Stimulated activated CD4-positive, alpha-beta T cell treated with anti-CD3 and anti-CD28 coated beads, Interleukin-2, amount 100 ng/mL, for 4 hours (primary cell): ENCODE data around the gene PHACTR4.
"Not testable (repeated sequence)": the region's sequence is repeated elsewhere in the genome, so short reads cannot be mapped to it uniquely, and the experiment has no call there.

Source experiments
- DNase-seq: peaks from one replicate; pipeline ENCODE4 v3.0.0-alpha.2; 2020; ENCODE audit warnings: low read depth

Gene PHACTR4

GRCh38 chr1:28503117-28503516 is 133.6 kb downstream of the PHACTR4 start:
- DNase-seq: no peak

- peak; percentile 93 for DNase-seq
Measured at GRCh38 chr1:28505406-28506187, 136.1 kb downstream of the PHACTR4 start, which contains the start of gene RCC1. RCC1 (plus strand) TSS chr1:28506043; CDS start chr1:28529867, 23,824 bp downstream.

DNA sequence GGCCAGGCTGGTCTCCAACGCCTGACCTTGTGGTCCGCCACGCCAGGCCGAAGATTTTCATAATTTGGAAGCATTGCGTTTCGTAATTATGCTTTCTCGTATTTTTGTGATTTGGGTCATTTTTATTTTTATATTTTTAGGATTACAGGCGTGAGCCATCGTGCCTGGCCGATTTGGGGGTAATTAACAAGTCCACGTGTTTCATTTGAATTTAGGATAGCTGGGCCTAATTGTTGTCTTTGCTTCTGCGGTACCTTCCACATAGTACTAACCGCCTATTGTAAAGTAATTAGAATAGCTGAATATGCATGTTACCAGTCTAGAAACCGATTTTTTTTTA is 137.3 kb downstream of the PHACTR4 start:
- no peak for DNase-seq

GRCh38 chr1:28507247-28507645 is 137.7 kb downstream of the PHACTR4 start:
- DNase-seq: no peak

DNA sequence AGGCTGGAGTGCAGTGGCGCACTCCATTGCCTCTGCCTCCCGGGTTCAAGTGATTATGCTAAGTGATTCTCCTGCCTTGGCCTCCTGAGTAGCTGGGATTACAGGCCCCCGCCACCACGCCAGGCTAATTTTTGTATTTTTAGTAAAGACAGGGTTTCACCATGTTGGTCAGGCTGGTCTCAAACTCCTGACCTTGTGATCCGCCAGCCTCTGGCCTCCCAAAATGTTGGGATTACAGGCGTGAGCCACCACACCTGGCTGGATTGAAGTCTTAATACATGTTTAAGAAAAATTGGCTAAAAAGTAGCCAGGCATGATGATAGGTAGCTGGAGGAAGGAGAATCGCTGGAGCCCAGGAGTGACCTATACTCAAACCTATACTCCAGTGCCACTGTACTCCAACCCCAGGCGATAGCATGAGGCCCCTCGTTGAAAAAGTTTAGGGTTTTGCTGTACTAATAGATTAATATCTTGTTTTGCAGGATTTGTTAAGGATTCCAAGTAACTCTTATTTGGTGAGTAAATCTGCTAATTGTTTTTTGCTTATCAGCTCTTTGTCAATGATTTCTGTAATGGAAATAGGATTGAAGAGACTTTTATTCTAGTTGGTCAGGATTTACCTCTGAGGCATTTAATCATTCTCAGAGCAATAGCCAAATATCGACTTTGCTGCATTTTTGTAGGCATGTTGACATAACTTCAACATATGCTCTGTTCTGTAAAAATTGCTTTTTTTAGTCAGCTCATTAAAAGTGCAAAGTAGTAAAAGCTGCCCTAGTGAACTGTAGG is 138.3 kb downstream of the PHACTR4 start:
- DNase-seq: no peak

GRCh38 chr1:28508435-28508754 is 138.9 kb downstream of the PHACTR4 start:
- no peak for DNase-seq

- DNase-seq: no peak
Measured at GRCh38 chr1:28509705-28510272, 140.2 kb downstream of the PHACTR4 start.

- DNase-seq: no peak
Measured at GRCh38 chr1:28510273-28510969, 140.9 kb downstream of the PHACTR4 start.

- no peak for DNase-seq
Measured at GRCh38 chr1:28510970-28511440, 141.5 kb downstream of the PHACTR4 start.

DNA sequence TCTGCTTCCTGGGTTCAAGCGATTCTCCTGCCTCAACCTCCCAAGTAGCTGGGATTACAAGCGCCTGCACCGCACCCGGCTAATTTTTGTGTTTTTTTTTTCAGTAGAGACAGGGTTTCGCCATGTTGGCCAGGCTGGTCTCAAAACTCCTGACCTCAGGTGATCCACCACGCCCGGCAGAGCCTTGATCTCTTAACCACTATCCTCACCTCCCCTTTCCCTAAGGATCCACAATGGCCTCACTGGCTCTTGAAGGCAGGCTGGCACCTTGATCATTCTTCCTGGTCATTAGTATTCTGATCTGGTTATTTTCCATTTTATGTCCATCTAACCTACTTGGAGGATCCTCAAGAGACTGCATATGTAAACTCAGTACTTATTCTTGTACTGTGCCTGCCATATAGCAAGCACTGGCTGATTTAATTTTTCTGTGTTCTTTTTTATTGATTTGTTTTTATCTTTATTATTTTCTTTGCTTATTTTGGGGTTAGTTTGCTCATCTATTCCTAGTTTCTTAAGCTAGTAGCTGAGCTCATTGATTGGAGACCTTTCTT is 142.6 kb downstream of the PHACTR4 start:
- DNase-seq: no peak

DNA sequence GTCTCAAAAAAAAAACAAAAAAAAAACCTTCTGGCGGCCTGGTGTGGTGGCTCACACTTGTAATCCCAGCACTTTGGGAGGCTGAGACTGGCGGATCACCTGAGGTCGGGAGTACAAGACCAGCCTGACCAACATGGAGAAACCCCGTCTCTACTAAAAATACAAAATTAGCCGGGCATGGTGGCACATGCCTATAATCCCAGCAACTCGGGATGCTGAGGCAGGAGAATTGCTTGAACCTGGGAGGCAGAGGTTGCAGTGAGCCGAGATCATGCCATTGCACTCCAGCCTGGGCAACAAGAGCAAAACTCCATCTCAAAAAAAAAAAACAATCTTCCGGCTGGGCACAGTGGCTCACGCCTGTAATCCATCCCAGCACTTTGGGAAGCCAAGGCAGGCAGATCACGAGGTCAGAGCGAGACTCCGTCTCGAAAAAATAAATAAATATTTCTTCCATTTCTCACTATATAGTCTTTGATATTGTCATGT is 144.9 kb downstream of the PHACTR4 start:
- not testable (repeated sequence) for DNase-seq

DNA sequence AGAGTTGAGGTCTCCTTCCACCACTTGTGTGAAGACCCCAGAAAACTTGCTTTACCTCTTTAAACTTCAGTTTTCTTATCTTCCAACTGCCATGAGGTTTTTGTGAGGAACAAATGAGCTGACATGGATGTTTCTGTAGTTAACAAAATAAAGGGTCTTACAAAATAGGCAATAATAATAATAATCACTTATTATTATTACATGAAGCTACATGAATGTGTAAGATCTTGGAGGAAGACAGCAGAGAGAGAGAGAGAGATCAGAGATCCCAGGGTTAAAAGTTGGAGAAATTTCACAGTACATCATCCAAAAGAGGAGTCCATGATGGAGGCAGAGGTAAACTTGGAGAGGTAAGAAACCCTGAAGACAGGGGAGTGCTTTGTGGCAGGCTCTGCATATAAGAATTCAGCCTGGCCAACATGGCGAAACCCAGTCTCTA is 147.0 kb downstream of the PHACTR4 start:
- no peak for DNase-seq

DNA sequence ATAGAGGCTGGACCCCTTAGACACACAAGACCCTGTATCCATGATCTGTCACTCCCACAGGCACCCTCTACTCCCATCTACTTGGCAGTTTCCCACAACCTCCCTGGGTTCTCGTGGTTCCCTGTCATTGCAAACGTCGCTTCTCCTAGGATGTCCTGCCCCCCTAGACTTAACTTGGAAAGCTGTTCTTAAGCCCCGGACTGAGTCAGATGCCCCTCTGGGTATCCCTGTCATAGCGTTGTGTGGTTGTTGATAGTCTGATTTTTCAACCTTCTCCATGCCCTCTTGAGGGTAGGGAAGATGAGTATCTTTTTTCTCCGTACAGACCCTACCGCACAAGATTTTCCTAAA is 148.1 kb downstream of the PHACTR4 start:
- no peak for DNase-seq

GRCh38 chr1:28518000-28518744 is 148.6 kb downstream of the PHACTR4 start:
- DNase-seq: peak; percentile 83

- no peak for DNase-seq
Measured at GRCh38 chr1:28518745-28519341, 149.3 kb downstream of the PHACTR4 start.

DNA sequence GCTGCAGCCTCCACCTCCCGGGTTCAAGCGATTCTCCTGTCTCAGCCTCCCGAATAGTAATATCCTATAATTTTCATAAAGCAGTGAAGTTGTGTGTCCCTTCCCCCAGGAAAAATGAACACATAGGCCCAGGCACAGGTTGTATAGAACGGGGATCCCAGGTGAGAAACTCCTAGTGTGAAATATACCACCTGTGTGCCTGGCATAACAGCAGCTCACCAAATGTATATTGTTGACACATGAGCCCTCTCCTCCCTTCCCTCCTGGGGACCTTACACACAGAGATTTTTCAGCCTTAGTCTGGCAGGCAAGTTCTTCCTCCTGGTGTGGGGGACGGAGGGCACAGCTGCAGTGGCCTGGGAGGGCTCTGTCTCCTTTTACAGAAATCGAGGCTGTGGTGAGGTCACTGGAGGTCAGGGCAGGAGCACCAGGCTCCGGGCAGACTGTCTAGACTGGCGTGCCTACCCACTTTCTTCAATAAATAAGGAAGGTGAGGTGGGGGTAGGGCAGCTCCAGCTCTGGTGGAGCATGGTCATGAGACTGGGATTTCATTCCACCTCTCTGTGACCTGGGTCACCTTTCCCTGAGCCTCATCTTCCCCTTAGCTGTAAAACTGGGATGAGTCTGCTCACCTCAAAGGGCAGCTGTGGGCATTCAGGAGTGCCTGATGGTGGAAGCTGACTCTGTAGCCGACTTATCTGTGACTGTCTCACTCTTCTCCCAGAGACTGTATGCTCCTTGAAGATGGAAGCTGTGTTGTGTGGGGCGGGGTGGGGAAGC is 150.6 kb downstream of the PHACTR4 start:
- DNase-seq: no peak

DNA sequence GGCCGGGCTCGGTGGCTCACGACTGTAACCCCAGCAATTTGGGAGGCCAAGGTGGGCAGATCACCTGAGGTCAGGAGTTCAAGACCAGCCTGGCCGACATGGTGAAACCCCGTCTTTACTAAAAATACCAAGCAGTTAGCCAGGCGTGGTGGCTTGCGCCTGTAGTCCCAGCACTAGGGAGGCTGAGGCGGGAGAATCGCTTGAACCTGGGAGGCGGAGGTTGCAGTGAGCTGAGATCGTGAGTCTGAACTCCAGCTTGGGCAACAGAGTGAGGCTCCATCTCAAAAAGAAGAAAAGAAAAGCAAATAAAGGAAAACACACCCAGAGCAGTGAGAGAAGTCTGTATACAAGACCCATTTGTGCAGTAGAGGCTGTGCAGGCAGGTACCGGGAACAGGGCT is 151.3 kb downstream of the PHACTR4 start:
- DNase-seq: not testable (repeated sequence)

GRCh38 chr1:28521502-28522164 is 152.1 kb downstream of the PHACTR4 start:
- no peak for DNase-seq

DNA sequence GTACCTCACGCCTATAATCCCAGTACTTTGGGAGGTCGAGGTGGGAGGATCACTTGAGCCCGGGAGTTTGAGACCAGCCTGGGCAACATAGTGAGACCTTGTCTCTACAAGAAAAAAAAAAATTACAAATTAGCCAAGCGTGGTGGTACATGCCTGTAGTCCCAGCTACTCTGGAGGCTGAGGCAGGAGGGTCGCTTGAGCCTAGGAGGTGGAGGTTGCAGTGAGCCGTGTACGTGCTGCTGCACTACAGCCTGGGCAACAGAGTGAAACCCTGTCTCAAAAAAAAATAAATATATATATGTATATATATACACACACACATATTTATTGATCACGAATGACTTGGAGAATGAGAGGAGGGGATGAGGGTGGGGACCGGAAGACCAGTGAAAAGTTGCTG is 153.0 kb downstream of the PHACTR4 start:
- not testable (repeated sequence) for DNase-seq
